ENCODE results near the gene TSC22D2. TPM values are rescaled to one million over a fixed set of nuclear protein-coding genes. Genes with fewer than 3 reads are reported as not detected.

Gene TSC22D2
- total and polyA plus RNA-seq, 10 of the 15 experiments (the other 5 are each of a cell fraction or from before 2014, with no cell fraction given), result 7.4 to 19.4 (median 10.9) TPM

- TF ChIP-seq RELB (IDR thresholded peaks at IDR 0.05; ENCODE audit: low read depth), result no peak
Measured at GRCh38 chr3:150480877-150481276, 72.8 kb downstream of the TSC22D2 start (continued).

GRCh38 chr3:150483226-150483625 lies 75.1 kb downstream of the TSC22D2 start:
- no peaks in the 10 kb centered on the region for H3K27me3 ChIP-seq (replicated peaks in 1 of 2; ENCODE audit: control insufficient read depth in 2 of 2, insufficient read depth in 2 of 2, low read length in 1 of 2)
- SMC1A ChIA-PET (ENCODE audit: uncharacterized antibody, unreplicated experiment), result interaction anchor here (0.9 to 2.7 kb wide), 2 partner anchors 12 to 48 kb away, joined by 3 to 11 read pairs; no protein-coding TSS in a partner anchor
- no peaks in the 10 kb centered on the region for H3K4me1 ChIP-seq (ENCODE audit: control insufficient read depth, insufficient read depth, low read length)
- ATAC-seq (no peak), FAIRE-seq (no peak), DNase-seq (ENCODE audit: low read depth, low spot score) (no peak)
- H3K4me3 ChIP-seq, result no peak overlapping the region
- H2AFZ ChIP-seq (ENCODE audit: control insufficient read depth, low read depth, low read length), result no peak overlapping the region
- intact Hi-C loops (cut with micrococcal nuclease; ENCODE audit: unreplicated experiment), result no loop called here
- no peak overlapping the region for H3K27ac ChIP-seq (ENCODE audit: control insufficient read depth, insufficient read depth)
- BruUV-seq (replicated peaks), result no TSS peak
- TF ChIP-seq CHD4 (IDR thresholded peaks at IDR 0.05), result no peak
- no peak for TF ChIP-seq KDM1A (IDR thresholded peaks at IDR 0.05; ENCODE audit: borderline replicate concordance)
- TF ChIP-seq ZNF24 (IDR thresholded peaks at IDR 0.05), result no peak
- no peak for TF ChIP-seq BACH1 (IDR thresholded peaks at IDR 0.05; ENCODE audit: borderline replicate concordance)
- TF ChIP-seq TARDBP (IDR thresholded peaks at IDR 0.05; ENCODE audit: borderline replicate concordance), result no peak
- no peak for TF ChIP-seq RELA (IDR thresholded peaks at IDR 0.05; ENCODE audit: borderline replicate concordance, partially characterized antibody)
- no peak for TF ChIP-seq MLLT1 (IDR thresholded peaks at IDR 0.05)
- no peak for TF ChIP-seq ZNF622 (IDR thresholded peaks at IDR 0.05)
- no peak for TF ChIP-seq CBX3 (IDR thresholded peaks at IDR 0.05; ENCODE audit: borderline replicate concordance, low read depth)
- TF ChIP-seq CTCF (IDR thresholded peaks at IDR 0.05 in 2 of 3, conservative IDR thresholded peaks at IDR 0.05 in 1 of 3; ENCODE audit: control insufficient read depth in 2 of 3, extremely low read depth in 1 of 3, insufficient read depth in 1 of 3, low read depth in 3 of 3, low read length in 3 of 3), result no peak
- TF ChIP-seq ZBED1 (IDR thresholded peaks at IDR 0.05; ENCODE audit: borderline replicate concordance), result no peak
- no peak for TF ChIP-seq USF1 (IDR thresholded peaks at IDR 0.05; ENCODE audit: borderline replicate concordance, extremely low read length, insufficient read depth, low read depth, low read length)
- no peak for TF ChIP-seq NFYB (IDR thresholded peaks at IDR 0.05; ENCODE audit: insufficient read depth, low read depth, low read length)
- TF ChIP-seq SIN3A (IDR thresholded peaks at IDR 0.05; ENCODE audit: low read depth, low read length), result no peak
- TF ChIP-seq TCF3 (IDR thresholded peaks at IDR 0.05; ENCODE audit: borderline replicate concordance, insufficient read depth, low read depth, low read length), result no peak
- CTCF ChIA-PET, result interaction anchor here (0.7 kb wide), 1 partner anchor 12 kb away, joined by 3 read pairs; no protein-coding TSS in a partner anchor
- RAD21 ChIA-PET (ENCODE audit: unreplicated experiment), result no interaction called here
- H3K79me2 ChIP-seq (ENCODE audit: control insufficient read depth, insufficient read depth, low read length), result no peaks in the 10 kb centered on the region
- H3K9ac ChIP-seq (ENCODE audit: control insufficient read depth, insufficient read depth, low read length), result no peak overlapping the region
- no peak overlapping the region for H3K4me2 ChIP-seq (ENCODE audit: control insufficient read depth, insufficient read depth)
- H3K9me3 ChIP-seq (replicated peaks; ENCODE audit: control insufficient read depth, insufficient read depth, low read length), result peaks cover 1% of the 10 kb centered on the region; the same call in 1 of the 3 replicates
- in situ Hi-C loops (cut with MboI), result no loop called here
- H3K36me3 ChIP-seq (ENCODE audit: control insufficient read depth in 2 of 2, insufficient read depth in 2 of 2, low read length in 1 of 2), result no peaks in the 10 kb centered on the region
- H4K20me1 ChIP-seq (ENCODE audit: control insufficient read depth, insufficient read depth), result no peaks in the 10 kb centered on the region
- POLR2A ChIA-PET, result no interaction called here

All from GM12878 (cell line).